ENCODE data around the gene MYO1E.
"Not testable (repeated sequence)": the region's sequence is repeated elsewhere in the genome, so short reads cannot be mapped to it uniquely, and the experiment has no call there.

The MYO1E gene

DNA sequence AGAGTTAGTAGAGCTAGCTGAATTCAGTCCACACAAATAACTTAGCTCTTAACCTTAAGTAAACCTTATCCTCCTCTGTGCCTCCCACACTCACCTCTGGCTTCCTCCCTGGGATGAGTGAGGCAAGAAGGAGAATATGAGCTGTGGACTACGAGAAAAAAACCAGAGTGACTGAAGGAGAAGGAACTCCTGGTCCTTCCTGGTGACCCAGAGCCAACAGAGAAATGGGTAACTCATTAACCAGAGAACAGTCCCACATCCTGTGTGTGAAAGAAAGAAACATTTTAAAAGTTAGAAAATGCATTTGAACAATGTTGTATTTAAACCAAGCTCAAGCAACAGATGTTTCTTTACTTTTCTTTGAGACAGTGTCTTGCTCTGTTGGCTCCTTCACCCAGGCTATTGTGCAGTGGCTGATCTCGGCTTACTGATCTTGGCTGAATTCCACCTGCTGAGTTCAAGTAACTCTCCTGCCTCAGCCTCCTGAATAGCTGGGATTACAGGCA lies 37.8 kb upstream of the MYO1E start:
- DNase-seq (ENCODE audit: extremely low spot score) = no peak
- POLR2A ChIA-PET = no interaction called here
- TF ChIP-seq SP1 (IDR thresholded peaks at IDR 0.05) = no peak
- no peak for TF ChIP-seq CTBP1 (IDR thresholded peaks at IDR 0.05; ENCODE audit: borderline replicate concordance)
- TF ChIP-seq SUZ12 (IDR thresholded peaks at IDR 0.05) = no peak
- no peak for TF ChIP-seq ELF4 (IDR thresholded peaks at IDR 0.05)
- no peak for TF ChIP-seq ZNF384 (IDR thresholded peaks at IDR 0.05)
- no peak for TF ChIP-seq FOXM1 (IDR thresholded peaks at IDR 0.05; ENCODE audit: borderline replicate concordance)
- CTCF ChIA-PET = interaction anchor here (0.6 kb wide), 1 partner anchor 613 kb away, joined by 3 read pairs; no protein-coding TSS in a partner anchor

DNA sequence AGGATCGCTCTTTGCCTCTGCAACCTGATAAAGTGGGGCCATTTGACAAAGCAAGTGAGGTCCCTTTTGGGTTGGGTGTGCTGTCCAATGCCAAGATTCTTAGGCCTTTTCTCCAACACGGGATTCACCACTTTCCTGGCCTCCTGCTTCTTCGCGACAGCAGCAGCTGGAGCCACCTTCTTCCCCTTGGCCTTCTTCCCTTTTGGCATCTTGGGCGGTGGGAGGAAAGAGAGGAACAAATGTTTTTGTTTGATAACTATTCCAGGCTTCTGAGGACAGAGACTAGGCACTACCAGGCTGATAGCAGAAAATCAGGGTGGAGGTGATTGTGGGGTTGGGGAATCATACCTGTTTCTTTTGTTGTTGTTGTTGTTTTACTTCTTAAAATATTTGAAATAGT lies 35.3 kb upstream of the MYO1E start:
- POLR2A ChIA-PET = no interaction called here
- no peak for DNase-seq (ENCODE audit: extremely low spot score)
- TF ChIP-seq FOXK2 (IDR thresholded peaks at IDR 0.05) = no peak
- no peak for TF ChIP-seq SP1 (IDR thresholded peaks at IDR 0.05)
- TF ChIP-seq, protein P1, sequence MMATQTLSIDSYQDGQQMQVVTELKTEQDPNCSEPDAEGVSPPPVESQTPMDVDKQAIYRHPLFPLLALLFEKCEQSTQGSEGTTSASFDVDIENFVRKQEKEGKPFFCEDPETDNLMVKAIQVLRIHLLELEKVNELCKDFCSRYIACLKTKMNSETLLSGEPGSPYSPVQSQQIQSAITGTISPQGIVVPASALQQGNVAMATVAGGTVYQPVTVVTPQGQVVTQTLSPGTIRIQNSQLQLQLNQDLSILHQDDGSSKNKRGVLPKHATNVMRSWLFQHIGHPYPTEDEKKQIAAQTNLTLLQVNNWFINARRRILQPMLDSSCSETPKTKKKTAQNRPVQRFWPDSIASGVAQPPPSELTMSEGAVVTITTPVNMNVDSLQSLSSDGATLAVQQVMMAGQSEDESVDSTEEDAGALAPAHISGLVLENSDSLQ (IDR thresholded peaks at IDR 0.05) = no peak
- no peak for TF ChIP-seq ARNT (IDR thresholded peaks at IDR 0.05)
- no peak for TF ChIP-seq TARDBP (IDR thresholded peaks at IDR 0.05)
- no peak for TF ChIP-seq ELF4 (IDR thresholded peaks at IDR 0.05)
- TF ChIP-seq CTBP1 (IDR thresholded peaks at IDR 0.05; ENCODE audit: borderline replicate concordance) = no peak
- no peak for TF ChIP-seq NFRKB (IDR thresholded peaks at IDR 0.05)
- TF ChIP-seq FOXM1 (IDR thresholded peaks at IDR 0.05; ENCODE audit: borderline replicate concordance) = no peak
- no peak for TF ChIP-seq ZNF384 (IDR thresholded peaks at IDR 0.05)
- TF ChIP-seq SUZ12 (IDR thresholded peaks at IDR 0.05) = no peak
- TF ChIP-seq FOXA1 (IDR thresholded peaks at IDR 0.05) = no peak
- TF ChIP-seq HDGF (IDR thresholded peaks at IDR 0.05; ENCODE audit: borderline replicate concordance) = no peak
- TF ChIP-seq LEF1 (IDR thresholded peaks at IDR 0.05; ENCODE audit: borderline replicate concordance) = no peak
- TF ChIP-seq L3MBTL2 (conservative IDR thresholded peaks at IDR 0.05) = no peak
- no peak for TF ChIP-seq BHLHE40 (IDR thresholded peaks at IDR 0.05; ENCODE audit: borderline replicate concordance)
- CTCF ChIA-PET = no interaction called here

DNA sequence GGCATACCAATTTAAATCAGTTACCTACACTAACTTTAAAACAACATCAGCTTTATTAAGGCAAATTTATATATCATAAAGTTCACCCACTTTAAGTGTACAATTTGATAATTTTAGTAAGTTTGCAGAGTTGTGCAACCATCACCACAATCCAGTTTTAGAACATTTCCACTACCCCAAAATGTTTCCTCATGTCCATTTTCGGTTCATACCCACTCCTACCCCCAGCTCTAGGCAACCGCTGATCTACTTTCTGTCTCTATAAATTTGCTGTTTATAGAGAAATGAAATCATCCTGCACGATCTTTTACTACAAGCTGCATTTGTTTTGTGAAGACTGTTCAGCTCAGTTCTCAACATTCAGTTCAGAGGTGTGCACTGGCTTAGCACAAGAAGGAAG lies 33.8 kb upstream of the MYO1E start:
- DNase-seq (ENCODE audit: extremely low spot score) = no peak
- TF ChIP-seq CTBP1 (IDR thresholded peaks at IDR 0.05; ENCODE audit: borderline replicate concordance) (no peak), LEF1 (IDR thresholded peaks at IDR 0.05; ENCODE audit: borderline replicate concordance) (no peak), L3MBTL2 (conservative IDR thresholded peaks at IDR 0.05) (no peak)
- TF ChIP-seq, protein P1 (IDR thresholded peaks at IDR 0.05) = no peak
- ChIA-PET CTCF (no interaction called here), POLR2A (no interaction called here)

DNA sequence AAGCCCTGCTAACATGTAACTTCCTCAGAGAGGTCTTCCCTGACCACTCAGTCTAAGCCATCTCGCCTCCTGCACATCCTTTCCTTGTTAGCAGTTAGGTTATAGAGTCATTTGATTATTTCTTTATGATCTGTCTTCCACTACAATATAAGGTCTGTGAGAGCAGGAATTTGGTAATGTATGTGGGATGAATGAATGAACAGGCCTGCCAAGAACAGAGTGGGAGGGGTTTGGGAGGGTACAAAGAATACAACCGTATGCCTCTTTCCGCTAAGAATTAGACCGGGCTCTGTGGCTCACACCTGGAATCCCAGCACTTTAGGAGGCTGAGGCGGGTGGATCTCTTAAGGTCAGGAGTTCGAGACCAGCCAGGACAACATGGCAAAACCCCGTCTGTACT lies 32.4 kb upstream of the MYO1E start:
- CTCF ChIA-PET = no interaction called here
- TF ChIP-seq HDGF (IDR thresholded peaks at IDR 0.05; ENCODE audit: borderline replicate concordance) (no peak), ELF4 (IDR thresholded peaks at IDR 0.05) (no peak), NFRKB (IDR thresholded peaks at IDR 0.05) (no peak), FOXA1 (IDR thresholded peaks at IDR 0.05) (no peak), SP1 (IDR thresholded peaks at IDR 0.05) (no peak), LEF1 (IDR thresholded peaks at IDR 0.05; ENCODE audit: borderline replicate concordance) (no peak), ZNF384 (IDR thresholded peaks at IDR 0.05) (no peak), TARDBP (IDR thresholded peaks at IDR 0.05) (no peak), BHLHE40 (IDR thresholded peaks at IDR 0.05; ENCODE audit: borderline replicate concordance) (no peak), FOXM1 (IDR thresholded peaks at IDR 0.05; ENCODE audit: borderline replicate concordance) (no peak), FOXK2 (IDR thresholded peaks at IDR 0.05) (no peak)
- TF ChIP-seq, protein P1 (IDR thresholded peaks at IDR 0.05) = no peak
- POLR2A ChIA-PET = no interaction called here
- no peak for DNase-seq (ENCODE audit: extremely low spot score)

DNA sequence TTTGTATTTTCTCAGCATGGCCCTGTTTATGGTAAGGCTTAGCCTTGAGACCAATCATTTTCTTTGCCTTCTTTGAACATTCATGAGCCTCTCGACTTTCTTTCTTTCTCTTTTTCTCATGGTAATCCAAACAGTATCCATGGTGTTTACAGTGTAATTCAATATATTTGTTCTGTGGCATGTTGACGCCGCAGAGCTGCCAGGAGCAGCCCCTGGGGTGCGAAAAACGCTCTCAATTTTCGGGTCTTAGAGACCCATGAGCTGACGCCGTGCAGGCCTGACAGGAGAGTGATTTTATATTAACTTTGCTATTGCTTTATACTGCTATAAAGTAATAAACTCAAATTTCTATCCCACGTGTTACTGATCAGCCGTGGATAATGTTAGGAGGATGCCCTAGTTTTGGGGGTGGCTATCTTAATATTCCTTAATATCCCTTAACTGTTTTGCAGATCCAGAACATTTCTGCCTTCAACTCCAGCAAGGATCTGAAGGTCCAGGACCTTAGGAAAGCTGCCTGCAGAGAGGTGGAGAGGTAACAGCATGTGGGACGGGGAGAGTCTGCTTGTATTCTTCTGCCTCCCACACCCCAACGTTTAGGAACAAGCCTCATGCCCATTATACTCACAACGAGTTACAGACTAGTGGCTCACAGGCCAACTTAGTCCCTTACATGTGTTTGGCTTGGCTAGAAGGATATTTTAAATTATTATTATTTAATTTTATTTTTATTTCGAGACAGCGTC lies 29.3 kb upstream of the MYO1E start:
- TF ChIP-seq, protein P1 (IDR thresholded peaks at IDR 0.05) = no peak
- TF ChIP-seq ZNF384 (IDR thresholded peaks at IDR 0.05) (no peak), HDGF (IDR thresholded peaks at IDR 0.05; ENCODE audit: borderline replicate concordance) (no peak), LEF1 (IDR thresholded peaks at IDR 0.05; ENCODE audit: borderline replicate concordance) (no peak), ELF4 (IDR thresholded peaks at IDR 0.05) (no peak)
- ChIA-PET POLR2A (no interaction called here), CTCF (no interaction called here)
- no peak for DNase-seq (ENCODE audit: extremely low spot score)

DNA sequence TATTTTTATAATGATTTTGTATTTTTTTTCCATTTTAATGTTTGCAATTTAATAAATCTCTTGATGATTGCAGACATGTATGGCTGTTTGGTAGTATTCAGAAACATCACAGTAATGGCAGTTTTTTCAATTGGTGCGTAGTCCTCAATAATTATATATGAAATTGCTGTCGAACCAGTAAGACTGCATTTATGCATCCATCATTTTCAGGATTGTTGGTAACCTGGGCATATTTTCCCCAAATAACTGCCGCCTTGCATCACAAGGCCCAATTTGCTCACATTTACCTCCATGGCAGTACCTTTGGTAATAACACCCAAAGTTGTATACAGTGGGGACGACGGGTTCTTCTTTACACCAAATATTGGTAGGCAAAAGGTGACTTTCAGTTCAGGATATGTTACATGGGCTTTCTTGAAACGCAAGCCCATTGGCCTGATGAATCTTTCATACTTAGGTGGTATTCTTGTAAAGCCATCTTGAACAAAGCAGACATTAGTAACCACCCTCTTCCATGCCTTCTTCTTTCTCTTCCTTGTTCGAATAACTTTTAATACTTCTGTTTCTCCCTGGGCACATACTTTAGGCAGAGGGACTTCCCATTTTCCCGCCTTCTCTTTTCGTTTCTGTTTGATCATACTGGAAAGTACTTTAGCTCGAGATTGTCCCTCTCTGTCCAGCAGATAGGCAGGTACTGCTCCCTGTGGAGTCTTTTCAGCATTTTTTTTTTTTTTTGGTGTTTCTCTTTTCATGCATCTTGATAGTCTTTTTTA lies 28.6 kb upstream of the MYO1E start:
- DNase-seq (ENCODE audit: extremely low spot score); POLR2A ChIA-PET; CTCF ChIA-PET: not testable (repeated sequence)

Measured in HEK293T (cell line).